GM23338 (cell line): ENCODE data around the gene HNRNPL.

Source experiments
- CTCF ChIP-seq, 2 experiments: fragments of 200-600 bp in 1 of 2; sonication (generic) in 1 of 2; conservative IDR thresholded peaks; 2 replicates each; pipeline versions ENCODE4 v1.5.1 to v1.6.1; 2016 to 2017; ENCODE audit warnings: antibody characterized with exemption in 2 of 2, low read depth in 2 of 2, mild to moderate bottlenecking in 2 of 2, moderate library complexity in 1 of 2
- EZH2 ChIP-seq: fragments of 200-600 bp; sonication (generic); IDR thresholded peaks from one replicate; pipeline ENCODE4 v1.8.0; 2017; ENCODE audit warnings: antibody characterized with exemption, mild to moderate bottlenecking, low read depth; ENCODE audit not compliant: unreplicated experiment
- EZH2phosphoT487 ChIP-seq: fragments of 200-600 bp; sonication (generic); IDR thresholded peaks from one replicate; pipeline ENCODE4 v1.8.1; 2018; ENCODE audit warnings: antibody characterized with exemption; ENCODE audit not compliant: unreplicated experiment
- POLR2AphosphoS5 ChIP-seq: IDR thresholded peaks from 2 replicates; pipeline ENCODE4 v1.6.1; 2016; ENCODE audit warnings: antibody characterized with exemption, low read depth

GRCh38 chr19:38846097-38846496, 3.7 kb downstream of the HNRNPL start:
- TF ChIP-seq EZH2 (no peak), CTCF (conservative IDR thresholded peaks at IDR 0.05; ENCODE audit: low read depth in 2 of 2) (no peak), POLR2AphosphoS5 (no peak), EZH2phosphoT487 (no peak)
